ENCODE measurements around the gene PIK3C2A.
"Not testable (repeated sequence)": the region's sequence is repeated elsewhere in the genome, so short reads cannot be mapped to it uniquely, and the experiment has no call there.

PIK3C2A gene, protein sequence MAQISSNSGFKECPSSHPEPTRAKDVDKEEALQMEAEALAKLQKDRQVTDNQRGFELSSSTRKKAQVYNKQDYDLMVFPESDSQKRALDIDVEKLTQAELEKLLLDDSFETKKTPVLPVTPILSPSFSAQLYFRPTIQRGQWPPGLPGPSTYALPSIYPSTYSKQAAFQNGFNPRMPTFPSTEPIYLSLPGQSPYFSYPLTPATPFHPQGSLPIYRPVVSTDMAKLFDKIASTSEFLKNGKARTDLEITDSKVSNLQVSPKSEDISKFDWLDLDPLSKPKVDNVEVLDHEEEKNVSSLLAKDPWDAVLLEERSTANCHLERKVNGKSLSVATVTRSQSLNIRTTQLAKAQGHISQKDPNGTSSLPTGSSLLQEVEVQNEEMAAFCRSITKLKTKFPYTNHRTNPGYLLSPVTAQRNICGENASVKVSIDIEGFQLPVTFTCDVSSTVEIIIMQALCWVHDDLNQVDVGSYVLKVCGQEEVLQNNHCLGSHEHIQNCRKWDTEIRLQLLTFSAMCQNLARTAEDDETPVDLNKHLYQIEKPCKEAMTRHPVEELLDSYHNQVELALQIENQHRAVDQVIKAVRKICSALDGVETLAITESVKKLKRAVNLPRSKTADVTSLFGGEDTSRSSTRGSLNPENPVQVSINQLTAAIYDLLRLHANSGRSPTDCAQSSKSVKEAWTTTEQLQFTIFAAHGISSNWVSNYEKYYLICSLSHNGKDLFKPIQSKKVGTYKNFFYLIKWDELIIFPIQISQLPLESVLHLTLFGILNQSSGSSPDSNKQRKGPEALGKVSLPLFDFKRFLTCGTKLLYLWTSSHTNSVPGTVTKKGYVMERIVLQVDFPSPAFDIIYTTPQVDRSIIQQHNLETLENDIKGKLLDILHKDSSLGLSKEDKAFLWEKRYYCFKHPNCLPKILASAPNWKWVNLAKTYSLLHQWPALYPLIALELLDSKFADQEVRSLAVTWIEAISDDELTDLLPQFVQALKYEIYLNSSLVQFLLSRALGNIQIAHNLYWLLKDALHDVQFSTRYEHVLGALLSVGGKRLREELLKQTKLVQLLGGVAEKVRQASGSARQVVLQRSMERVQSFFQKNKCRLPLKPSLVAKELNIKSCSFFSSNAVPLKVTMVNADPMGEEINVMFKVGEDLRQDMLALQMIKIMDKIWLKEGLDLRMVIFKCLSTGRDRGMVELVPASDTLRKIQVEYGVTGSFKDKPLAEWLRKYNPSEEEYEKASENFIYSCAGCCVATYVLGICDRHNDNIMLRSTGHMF (N-terminal part only)

GRCh38 chr11:17207317-17208256 is at the start of gene PIK3C2A:
PIK3C2A (minus strand) TSS chr11:17207986; CDS start chr11:17169741, 38,245 bp downstream.
- peak; percentile 95 for DNase-seq (ENCODE audit: low spot score)

DNA sequence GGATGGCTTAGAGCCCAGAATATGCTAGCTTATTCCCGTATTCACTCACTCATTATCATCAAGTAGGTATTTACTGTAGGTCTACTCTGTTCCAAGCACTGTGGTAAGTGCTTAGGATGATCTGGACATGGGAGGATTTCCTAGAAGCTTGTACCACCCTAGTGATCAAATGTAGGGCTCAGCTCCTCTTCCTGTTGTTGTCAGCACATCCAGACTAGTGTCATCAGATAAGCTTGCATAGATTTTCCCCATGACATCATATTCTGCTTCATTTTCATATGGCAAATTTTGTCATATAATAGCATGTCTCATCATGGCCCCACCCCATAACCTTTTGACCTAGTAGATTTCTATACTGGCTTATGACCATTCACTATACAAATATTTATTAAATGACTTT is 49.4 kb upstream of the PIK3C2A start:
- no peak for DNase-seq (ENCODE audit: low spot score)

DNA sequence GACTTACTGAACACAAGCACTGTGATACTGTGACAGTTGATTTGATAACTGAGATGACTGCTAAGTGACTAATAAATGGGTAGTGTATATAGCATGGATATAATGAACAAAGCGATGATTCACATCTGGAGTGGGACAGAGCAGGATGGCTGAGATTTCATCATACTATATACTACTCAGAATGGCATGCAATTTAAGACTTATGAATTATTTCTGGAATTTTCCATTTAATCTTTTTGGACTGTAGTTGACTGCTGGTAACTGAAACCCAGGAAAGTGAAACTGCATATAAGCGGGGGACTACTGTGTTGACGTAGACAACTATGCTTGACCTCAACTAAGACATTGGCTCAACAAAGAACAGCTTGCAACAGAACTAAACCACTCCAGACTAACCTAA is 48.7 kb upstream of the PIK3C2A start:
- DNase-seq (ENCODE audit: low spot score), result no peak

GRCh38 chr11:17252704-17253103 is 44.9 kb upstream of the PIK3C2A start:
- no peak for DNase-seq (ENCODE audit: low spot score)

DNA sequence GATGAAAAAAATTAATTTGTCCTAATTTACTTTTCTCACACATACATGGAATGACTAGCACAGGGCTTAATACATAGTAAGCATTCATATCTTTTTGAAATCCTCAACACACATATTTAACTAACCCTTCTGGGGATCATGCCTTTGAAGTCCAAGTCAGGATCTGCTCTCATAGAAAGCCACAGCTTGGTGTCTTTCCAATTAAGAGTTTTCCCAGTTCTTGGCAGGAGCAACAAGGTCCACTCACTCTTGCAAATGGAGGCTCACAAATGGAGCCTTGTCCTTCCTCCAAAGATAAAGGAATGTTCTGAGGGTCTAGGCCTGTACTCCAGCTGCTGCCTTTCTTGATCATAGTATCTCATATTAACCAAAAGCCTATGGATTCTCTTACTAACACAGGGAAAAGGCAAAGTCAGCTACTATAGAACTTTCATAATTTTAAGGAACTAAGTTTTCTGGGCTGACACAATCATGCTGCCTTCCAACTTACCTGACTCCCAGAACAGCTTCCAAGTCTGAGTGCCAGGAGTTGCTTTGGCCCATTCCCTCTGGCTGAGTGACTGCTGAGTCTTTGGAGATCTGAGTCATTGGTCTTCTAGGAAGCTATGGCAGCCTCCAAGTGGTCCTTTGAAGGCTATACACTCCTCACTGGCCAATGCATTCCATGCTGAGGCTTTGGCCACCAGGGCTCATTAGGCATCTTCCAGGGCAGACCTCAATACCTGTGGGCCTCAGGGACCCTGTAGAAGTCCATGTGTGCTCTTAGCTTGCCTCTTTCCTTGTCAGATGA is 43.0 kb upstream of the PIK3C2A start:
- no peak for DNase-seq (ENCODE audit: low spot score)

DNA sequence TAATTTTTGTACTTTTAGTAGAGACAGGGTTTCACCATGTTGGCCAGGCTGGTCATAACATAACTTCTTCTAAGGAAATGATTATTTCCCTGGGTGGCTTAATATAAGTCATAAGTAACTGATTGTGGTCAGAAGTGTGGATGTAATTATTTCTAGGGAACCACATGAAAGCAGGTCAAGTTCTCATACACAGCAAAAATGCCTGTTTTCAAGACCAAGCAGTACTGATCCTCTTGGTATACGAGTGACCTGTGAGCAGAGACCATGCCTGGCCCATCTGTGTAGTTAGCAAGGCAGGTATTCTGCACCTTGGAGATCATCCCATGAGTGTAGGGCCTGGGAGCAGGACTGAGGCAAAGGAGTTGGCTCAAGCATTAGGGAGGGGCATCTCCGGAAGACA is 36.3 kb upstream of the PIK3C2A start:
- DNase-seq (ENCODE audit: low spot score), result no peak

DNA sequence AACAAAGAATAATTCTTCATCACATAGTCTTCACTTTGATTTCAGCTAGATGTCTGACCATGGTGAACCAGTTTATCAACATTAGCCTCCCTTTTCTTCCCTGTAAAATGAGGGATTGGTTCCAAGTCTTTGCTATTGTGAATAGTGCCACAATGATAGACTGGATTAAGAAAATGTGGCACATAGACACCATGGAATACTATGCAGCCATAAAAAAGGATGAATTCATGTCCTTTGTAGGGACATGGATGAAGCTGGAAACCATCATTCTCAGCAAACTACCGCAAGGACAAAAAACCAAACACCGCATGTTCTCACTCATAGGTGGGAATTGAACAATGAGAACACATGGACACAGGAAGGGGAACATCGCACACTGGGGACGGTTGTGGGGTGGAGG is 35.2 kb upstream of the PIK3C2A start:
- not testable (repeated sequence) for DNase-seq (ENCODE audit: low spot score)

- DNase-seq (ENCODE audit: low spot score), result no peak
Measured at GRCh38 chr11:17240780-17241179, 33.0 kb upstream of the PIK3C2A start.

DNA sequence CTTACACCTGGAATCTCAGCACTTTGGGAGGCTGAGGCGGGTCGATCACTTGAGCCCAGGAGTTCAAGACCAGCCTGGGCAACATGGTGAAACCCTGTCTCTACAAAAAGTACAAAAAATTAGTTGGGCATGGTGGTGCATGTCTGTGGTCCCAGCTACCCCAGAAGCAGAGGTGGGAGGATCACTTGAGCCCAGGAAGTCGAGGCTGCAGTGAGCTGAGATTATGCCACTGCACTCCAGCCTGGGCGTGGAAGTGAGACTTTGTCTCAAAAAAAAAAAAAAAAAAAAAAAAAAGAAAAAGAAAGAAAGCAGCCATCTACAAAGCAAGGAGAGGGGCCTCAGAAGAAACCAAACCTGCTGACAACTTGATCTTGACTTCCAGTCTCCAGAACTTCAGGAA is 32.1 kb upstream of the PIK3C2A start:
- not testable (repeated sequence) for DNase-seq (ENCODE audit: low spot score)

GRCh38 chr11:17238377-17238776 is 30.6 kb upstream of the PIK3C2A start:
- no peak for DNase-seq (ENCODE audit: low spot score)

GRCh38 chr11:17233101-17233500 is 25.3 kb upstream of the PIK3C2A start:
- DNase-seq (ENCODE audit: low spot score), result no peak

DNA sequence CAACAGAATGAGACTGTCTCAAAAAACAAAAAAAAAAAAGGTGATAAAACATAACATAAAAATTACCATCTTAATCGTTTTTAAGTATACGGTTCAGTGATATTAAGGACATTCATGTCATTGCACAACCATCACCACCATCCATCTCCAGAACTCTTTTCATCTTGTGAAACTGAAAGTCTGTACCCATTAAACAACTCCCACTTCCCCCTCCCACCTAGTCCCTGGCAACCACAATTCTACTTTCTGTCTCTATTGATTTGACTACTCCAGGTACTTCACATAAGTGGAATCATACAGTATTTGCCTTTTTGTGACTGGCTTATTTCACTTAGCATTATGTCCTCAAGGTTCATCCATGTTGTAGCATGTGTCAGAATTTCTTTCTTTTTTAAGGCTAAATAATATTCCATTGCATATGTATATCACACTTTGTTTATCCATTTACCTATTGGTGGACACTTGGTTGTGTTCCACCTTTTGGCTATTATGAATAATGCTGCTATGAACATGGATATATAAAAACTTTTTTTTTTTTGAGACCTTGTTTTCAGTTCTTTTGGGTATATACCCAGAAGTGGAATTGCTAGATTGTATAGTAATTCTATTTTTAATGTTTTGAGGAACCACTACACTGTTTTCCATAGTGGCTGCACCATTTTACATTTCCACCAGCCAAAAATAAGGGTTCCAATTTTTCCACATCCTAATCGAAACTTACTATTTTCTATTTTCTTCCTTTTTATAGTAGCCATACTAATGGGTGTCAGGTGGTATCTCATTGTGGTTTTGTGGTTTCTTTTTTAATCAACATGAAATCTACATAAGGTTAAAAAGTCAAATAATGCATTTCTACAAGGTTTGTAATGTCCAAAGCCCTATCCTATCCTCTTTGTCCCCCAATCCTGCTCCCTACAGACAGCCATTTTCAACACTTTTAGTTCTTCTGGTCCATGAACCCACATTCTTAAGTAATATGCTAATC is 23.4 kb upstream of the PIK3C2A start:
- DNase-seq (ENCODE audit: low spot score), result no peak

GRCh38 chr11:17229481-17230152 is 21.8 kb upstream of the PIK3C2A start:
- no peak for DNase-seq (ENCODE audit: low spot score)

- not testable (repeated sequence) for DNase-seq (ENCODE audit: low spot score)
Measured at GRCh38 chr11:17228186-17228925, 20.6 kb upstream of the PIK3C2A start.

GRCh38 chr11:17224727-17225126 is 16.9 kb upstream of the PIK3C2A start:
- DNase-seq (ENCODE audit: low spot score), result no peak

- DNase-seq (ENCODE audit: low spot score), result no peak
Measured at GRCh38 chr11:17221968-17222367, 14.2 kb upstream of the PIK3C2A start.

GRCh38 chr11:17219016-17219415 is 11.2 kb upstream of the PIK3C2A start:
- no peak for DNase-seq (ENCODE audit: low spot score)

DNA sequence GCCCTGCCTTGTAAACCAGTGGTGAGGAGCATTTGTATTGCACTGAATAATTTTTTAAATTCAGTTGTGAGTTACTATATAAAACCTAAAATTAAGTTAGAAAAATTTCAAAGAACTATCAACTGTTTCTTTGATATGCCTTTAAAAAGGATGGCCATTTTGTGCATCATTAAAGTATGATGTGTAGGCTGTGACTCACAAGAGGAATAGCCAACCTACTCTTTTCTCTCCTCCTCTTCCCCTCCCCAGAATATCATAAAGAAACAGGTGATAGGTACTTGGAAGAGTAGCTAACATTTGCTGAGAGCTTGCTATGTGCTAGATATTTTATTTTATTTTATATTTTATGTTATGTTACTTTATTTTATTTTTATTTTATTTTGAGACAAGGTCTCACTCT is 10.6 kb upstream of the PIK3C2A start:
- no peak for DNase-seq (ENCODE audit: low spot score)

All from hematopoietic multipotent progenitor cell treated with erythropoietin and hydrocortisone succinate and interleukin-3 and kit ligand, for 17 days (in vitro differentiated cells).